HG03432 (cell line): ENCODE data around the gene IPO5.

Source experiments
- ATAC-seq: cut with Tn5 transposase; IDR thresholded peaks from one replicate; pipeline ENCODE4 v1.9.1; 2021; ENCODE audit warnings: mild to moderate bottlenecking, moderate library complexity; ENCODE audit not compliant: unreplicated experiment

Gene IPO5

GRCh38 chr13:98054301-98054700 is 100.8 kb downstream of the IPO5 start:
- no peak for ATAC-seq

GRCh38 chr13:98055623-98056022 is 102.1 kb downstream of the IPO5 start:
- ATAC-seq, result no peak

GRCh38 chr13:98056839-98057410 is 103.5 kb downstream of the IPO5 start:
- no peak for ATAC-seq

GRCh38 chr13:98059276-98059675 is 105.8 kb downstream of the IPO5 start:
- ATAC-seq, result no peak

- ATAC-seq, result no peak
These were observed 106.8 kb downstream of the IPO5 start for GRCh38 chr13:98060282-98060681.

- no peak for ATAC-seq
These were observed 112.0 kb downstream of the IPO5 start for GRCh38 chr13:98065468-98065867.

- no peak for ATAC-seq
These were observed 113.2 kb downstream of the IPO5 start for GRCh38 chr13:98066636-98067035.

GRCh38 chr13:98068521-98068920 is 115.0 kb downstream of the IPO5 start:
- no peak for ATAC-seq

GRCh38 chr13:98069985-98070384 is 116.5 kb downstream of the IPO5 start:
- ATAC-seq, result no peak

- ATAC-seq, result no peak
These were observed 117.8 kb downstream of the IPO5 start for GRCh38 chr13:98071316-98071715.

- ATAC-seq, result no peak
These were observed 119.0 kb downstream of the IPO5 start for GRCh38 chr13:98072476-98072875.
